GM04503 (cell line): Measurements from ENCODE around the gene WDR64.
"Not testable (repeated sequence)": the region's sequence is repeated elsewhere in the genome, so short reads cannot be mapped to it uniquely, and the experiment has no call there.

Experiments used
- DNase-seq: peaks from one replicate; pipeline ENCODE4 v3.0.0-alpha.2; 2012; ENCODE audit warnings: low read depth

Gene WDR64

GRCh38 chr1:241658081-241658793 lies 6.2 kb downstream of the WDR64 start:
- no peak for DNase-seq

GRCh38 chr1:241659016-241659415 lies 6.9 kb downstream of the WDR64 start:
- not testable (repeated sequence) for DNase-seq

- no peak for DNase-seq
Measured at GRCh38 chr1:241660424-241660972, 8.4 kb downstream of the WDR64 start.

- no peak for DNase-seq
Measured at GRCh38 chr1:241666419-241666818, 14.3 kb downstream of the WDR64 start.

- no peak for DNase-seq
Measured at GRCh38 chr1:241672301-241672700, 20.2 kb downstream of the WDR64 start.

GRCh38 chr1:241674805-241675384 lies 22.8 kb downstream of the WDR64 start:
- DNase-seq = no peak

- no peak for DNase-seq
Measured at GRCh38 chr1:241675983-241676382, 23.9 kb downstream of the WDR64 start.

GRCh38 chr1:241677201-241677600 lies 25.1 kb downstream of the WDR64 start:
- DNase-seq = no peak

- no peak for DNase-seq
Measured at GRCh38 chr1:241678536-241678935, 26.5 kb downstream of the WDR64 start.

GRCh38 chr1:241679404-241679803 lies 27.3 kb downstream of the WDR64 start:
- DNase-seq = no peak

GRCh38 chr1:241679961-241680360 lies 27.9 kb downstream of the WDR64 start:
- no peak for DNase-seq

- DNase-seq = not testable (repeated sequence)
Measured at GRCh38 chr1:241681861-241682448, 29.9 kb downstream of the WDR64 start.

GRCh38 chr1:241682921-241683320 lies 30.8 kb downstream of the WDR64 start:
- DNase-seq = no peak

- DNase-seq = no peak
Measured at GRCh38 chr1:241684108-241684507, 32.0 kb downstream of the WDR64 start.

- no peak for DNase-seq
Measured at GRCh38 chr1:241688940-241689368, 36.9 kb downstream of the WDR64 start.

- DNase-seq = no peak
Measured at GRCh38 chr1:241695246-241696171, 43.4 kb downstream of the WDR64 start.

- DNase-seq = no peak
Measured at GRCh38 chr1:241696172-241696814, 44.2 kb downstream of the WDR64 start.

GRCh38 chr1:241696815-241697639 lies 44.9 kb downstream of the WDR64 start:
- DNase-seq = no peak

- no peak for DNase-seq
Measured at GRCh38 chr1:241697640-241698018, 45.5 kb downstream of the WDR64 start.

GRCh38 chr1:241698177-241698576 lies 46.1 kb downstream of the WDR64 start:
- no peak for DNase-seq
